Measurements from ENCODE around the gene CARD10. TPM values are rescaled to one million over a fixed set of nuclear protein-coding genes. Genes with fewer than 3 reads are reported as not detected.

CARD10 gene
- polyA plus RNA-seq, 1 of the 3 experiments (the other 2 are of a cell fraction), result 14.5 TPM

DNA sequence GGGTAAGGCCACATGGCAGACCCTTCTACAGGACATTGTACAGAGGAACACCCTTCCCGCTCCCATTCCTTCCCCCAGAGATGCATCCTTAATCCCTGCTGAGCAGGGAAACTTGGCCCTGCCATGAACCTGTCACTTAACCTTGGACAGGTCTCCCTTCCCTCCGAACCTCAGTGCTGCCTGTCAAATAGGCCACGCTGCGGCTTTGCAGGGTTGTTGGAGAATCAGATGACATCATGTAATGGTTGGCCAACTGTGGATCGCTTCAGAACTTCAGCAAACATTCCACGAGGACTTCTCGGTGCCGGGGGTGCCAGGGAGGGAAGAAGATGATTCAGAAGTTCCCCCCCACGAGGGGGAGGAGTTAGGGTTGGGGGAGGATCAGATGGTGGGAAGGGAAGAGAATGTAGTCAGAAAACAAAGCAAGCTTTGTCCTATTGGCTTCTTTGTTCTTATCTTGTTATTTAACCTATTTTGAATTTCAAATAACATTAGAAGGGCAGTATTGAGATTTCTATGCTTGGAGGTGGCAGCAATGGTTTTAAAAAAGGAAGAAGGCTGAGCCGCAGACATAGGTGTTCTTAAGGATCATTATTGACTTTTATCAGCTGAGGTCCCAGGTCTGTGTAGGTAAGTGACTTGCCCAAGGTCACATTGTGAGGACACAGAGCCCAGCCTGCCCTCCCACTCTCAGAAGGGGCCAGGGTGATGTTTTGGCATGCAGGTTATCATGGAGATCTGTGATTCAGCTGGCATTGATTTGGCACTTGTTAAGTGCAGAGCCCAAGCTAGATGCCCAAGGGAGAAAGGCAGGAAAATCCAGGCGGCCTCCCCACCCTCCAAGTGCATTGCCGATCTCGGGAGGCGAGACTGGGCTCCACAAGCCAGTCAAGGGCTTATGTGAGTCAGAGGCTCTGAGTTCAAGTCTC lies 44.2 kb upstream of the CARD10 start (continued):
- peak; percentile 60 for TF ChIP-seq NFIC (IDR thresholded peaks at IDR 0.05; ENCODE audit: borderline replicate concordance)

DNA sequence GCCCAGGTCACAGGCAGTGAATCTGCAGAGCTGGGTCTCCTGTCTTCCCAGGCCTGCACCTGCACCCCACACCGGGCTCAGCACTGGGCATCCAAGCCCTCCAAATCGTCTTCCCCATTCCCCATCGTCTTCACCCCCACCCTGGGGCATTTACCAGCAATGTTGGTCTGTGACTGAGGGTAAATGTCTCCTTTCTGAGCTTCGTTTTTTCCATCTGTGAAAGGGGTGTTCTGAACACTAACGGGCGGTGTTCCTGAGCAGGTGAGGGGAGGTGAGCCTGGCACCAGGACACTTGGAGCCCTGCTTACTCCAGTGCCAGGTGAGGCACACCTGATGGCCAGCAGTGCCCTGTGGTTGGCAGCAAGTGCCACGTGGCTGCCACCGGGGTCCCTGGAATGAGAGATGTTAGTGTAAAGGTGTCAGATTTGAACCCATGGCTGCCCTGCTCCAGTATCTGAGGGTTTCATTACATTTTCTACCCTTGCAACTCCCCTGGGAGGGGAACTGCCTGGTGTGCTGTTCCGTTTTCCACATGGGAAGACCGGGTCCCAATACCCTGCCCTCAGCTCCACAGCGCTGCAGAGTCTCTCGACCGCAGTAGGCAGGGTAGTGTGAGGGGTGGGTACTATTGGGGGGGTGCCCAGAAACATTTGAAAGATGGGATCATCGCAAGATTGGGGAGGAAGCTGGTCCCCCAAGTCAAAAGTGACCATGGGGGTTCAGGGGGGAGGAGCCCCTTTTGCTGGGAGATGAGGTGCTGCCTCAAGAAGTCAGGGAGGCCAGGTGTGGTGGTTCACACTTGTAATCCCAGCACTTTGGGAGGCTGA lies 43.0 kb upstream of the CARD10 start:
- peaks cover 10 to 28% of the 10 kb centered on the region in 2 experiments; a peak in 3 of 4 replicates for H3K4me1 ChIP-seq (ENCODE audit: control insufficient read depth in 1 of 2, insufficient read depth in 2 of 2, low read depth in 1 of 2, low read length in 1 of 2)
- ChIA-PET CTCF (interaction anchor here (0.7 to 20.5 kb wide), 39 partner anchors 8 to 438 kb away, joined by 3 to 647 read pairs (median 5); partner anchors contain the start of genes CARD10, LGALS2 and MFNG), POLR2A (interaction anchor here (1.3 kb wide), 1 partner anchor 13 kb away, joined by 4 read pairs; no protein-coding TSS in a partner anchor)
- no peak for DNase-seq
- no peaks in the 10 kb centered on the region for H3K9me2 ChIP-seq
- no peak for TF ChIP-seq RAD21 (IDR thresholded peaks at IDR 0.05; ENCODE audit: low read length)
- TF ChIP-seq GATA2 (CRISPR knock-in tag; IDR thresholded peaks at IDR 0.05), result no peak
- no peak for TF ChIP-seq SIN3A (IDR thresholded peaks at IDR 0.05; ENCODE audit: borderline replicate concordance, low read depth, low read length)
- no peak for TF ChIP-seq RXRA (IDR thresholded peaks at IDR 0.05; ENCODE audit: borderline replicate concordance, low read depth)
- TF ChIP-seq FOXJ3 (CRISPR knock-in tag; IDR thresholded peaks at IDR 0.05), result no peak
- TF ChIP-seq, protein P1, sequence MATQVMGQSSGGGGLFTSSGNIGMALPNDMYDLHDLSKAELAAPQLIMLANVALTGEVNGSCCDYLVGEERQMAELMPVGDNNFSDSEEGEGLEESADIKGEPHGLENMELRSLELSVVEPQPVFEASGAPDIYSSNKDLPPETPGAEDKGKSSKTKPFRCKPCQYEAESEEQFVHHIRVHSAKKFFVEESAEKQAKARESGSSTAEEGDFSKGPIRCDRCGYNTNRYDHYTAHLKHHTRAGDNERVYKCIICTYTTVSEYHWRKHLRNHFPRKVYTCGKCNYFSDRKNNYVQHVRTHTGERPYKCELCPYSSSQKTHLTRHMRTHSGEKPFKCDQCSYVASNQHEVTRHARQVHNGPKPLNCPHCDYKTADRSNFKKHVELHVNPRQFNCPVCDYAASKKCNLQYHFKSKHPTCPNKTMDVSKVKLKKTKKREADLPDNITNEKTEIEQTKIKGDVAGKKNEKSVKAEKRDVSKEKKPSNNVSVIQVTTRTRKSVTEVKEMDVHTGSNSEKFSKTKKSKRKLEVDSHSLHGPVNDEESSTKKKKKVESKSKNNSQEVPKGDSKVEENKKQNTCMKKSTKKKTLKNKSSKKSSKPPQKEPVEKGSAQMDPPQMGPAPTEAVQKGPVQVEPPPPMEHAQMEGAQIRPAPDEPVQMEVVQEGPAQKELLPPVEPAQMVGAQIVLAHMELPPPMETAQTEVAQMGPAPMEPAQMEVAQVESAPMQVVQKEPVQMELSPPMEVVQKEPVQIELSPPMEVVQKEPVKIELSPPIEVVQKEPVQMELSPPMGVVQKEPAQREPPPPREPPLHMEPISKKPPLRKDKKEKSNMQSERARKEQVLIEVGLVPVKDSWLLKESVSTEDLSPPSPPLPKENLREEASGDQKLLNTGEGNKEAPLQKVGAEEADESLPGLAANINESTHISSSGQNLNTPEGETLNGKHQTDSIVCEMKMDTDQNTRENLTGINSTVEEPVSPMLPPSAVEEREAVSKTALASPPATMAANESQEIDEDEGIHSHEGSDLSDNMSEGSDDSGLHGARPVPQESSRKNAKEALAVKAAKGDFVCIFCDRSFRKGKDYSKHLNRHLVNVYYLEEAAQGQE (IDR thresholded peaks at IDR 0.05; ENCODE audit: low read depth, low read length), result no peak
- no peak for TF ChIP-seq RFX5 (IDR thresholded peaks at IDR 0.05; ENCODE audit: low read length)
- TF ChIP-seq, protein P2, sequence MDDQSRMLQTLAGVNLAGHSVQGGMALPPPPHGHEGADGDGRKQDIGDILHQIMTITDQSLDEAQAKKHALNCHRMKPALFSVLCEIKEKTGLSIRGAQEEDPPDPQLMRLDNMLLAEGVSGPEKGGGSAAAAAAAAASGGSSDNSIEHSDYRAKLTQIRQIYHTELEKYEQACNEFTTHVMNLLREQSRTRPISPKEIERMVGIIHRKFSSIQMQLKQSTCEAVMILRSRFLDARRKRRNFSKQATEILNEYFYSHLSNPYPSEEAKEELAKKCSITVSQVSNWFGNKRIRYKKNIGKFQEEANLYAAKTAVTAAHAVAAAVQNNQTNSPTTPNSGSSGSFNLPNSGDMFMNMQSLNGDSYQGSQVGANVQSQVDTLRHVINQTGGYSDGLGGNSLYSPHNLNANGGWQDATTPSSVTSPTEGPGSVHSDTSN (IDR thresholded peaks at IDR 0.05), result no peak
- no peak for TF ChIP-seq EZH2phosphoT487 (IDR thresholded peaks at IDR 0.05; ENCODE audit: borderline replicate concordance, low read depth)
- no peak for TF ChIP-seq MXI1 (IDR thresholded peaks at IDR 0.05; ENCODE audit: low read depth, low read length)
- TF ChIP-seq, protein P3, sequence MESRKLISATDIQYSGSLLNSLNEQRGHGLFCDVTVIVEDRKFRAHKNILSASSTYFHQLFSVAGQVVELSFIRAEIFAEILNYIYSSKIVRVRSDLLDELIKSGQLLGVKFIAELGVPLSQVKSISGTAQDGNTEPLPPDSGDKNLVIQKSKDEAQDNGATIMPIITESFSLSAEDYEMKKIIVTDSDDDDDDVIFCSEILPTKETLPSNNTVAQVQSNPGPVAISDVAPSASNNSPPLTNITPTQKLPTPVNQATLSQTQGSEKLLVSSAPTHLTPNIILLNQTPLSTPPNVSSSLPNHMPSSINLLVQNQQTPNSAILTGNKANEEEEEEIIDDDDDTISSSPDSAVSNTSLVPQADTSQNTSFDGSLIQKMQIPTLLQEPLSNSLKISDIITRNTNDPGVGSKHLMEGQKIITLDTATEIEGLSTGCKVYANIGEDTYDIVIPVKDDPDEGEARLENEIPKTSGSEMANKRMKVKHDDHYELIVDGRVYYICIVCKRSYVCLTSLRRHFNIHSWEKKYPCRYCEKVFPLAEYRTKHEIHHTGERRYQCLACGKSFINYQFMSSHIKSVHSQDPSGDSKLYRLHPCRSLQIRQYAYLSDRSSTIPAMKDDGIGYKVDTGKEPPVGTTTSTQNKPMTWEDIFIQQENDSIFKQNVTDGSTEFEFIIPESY (IDR thresholded peaks at IDR 0.05; ENCODE audit: borderline replicate concordance, low read depth), result no peak
- TF ChIP-seq CHD2 (IDR thresholded peaks at IDR 0.05; ENCODE audit: low read length, partially characterized antibody), result no peak
- TF ChIP-seq, protein P4, sequence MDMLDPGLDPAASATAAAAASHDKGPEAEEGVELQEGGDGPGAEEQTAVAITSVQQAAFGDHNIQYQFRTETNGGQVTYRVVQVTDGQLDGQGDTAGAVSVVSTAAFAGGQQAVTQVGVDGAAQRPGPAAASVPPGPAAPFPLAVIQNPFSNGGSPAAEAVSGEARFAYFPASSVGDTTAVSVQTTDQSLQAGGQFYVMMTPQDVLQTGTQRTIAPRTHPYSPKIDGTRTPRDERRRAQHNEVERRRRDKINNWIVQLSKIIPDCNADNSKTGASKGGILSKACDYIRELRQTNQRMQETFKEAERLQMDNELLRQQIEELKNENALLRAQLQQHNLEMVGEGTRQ (IDR thresholded peaks at IDR 0.05; ENCODE audit: borderline replicate concordance, low read depth, low read length), result no peak
- TF ChIP-seq MEF2A (IDR thresholded peaks at IDR 0.05; ENCODE audit: borderline replicate concordance, low read depth), result no peak
- peaks cover 52% of the 10 kb centered on the region for H4K20me1 ChIP-seq (ENCODE audit: insufficient read depth)
- H3K79me2 ChIP-seq (ENCODE audit: insufficient read depth), result peaks cover 67% of the 10 kb centered on the region
- no peaks in the 10 kb centered on the region for H3K9me3 ChIP-seq
- peaks cover 4 to 15% of the 10 kb centered on the region in 2 experiments for H3K36me3 ChIP-seq (replicated peaks in 1 of 2; ENCODE audit: control insufficient read depth in 1 of 2, insufficient read depth in 2 of 2, low read length in 1 of 2)
- H3K4me2 ChIP-seq, result peak overlapping the region; percentile 99
- H3K27ac ChIP-seq (ENCODE audit: low read depth in 2 of 2, low read length in 1 of 2), result peak overlapping the region in 1 of 2 experiments; percentile 96; a peak in 2 of 4 replicates
- H2AFZ ChIP-seq (ENCODE audit: low read depth), result no peak overlapping the region
- peak overlapping the region; percentile 56 to 75; a peak in 3 of 4 replicates for H3K4me3 ChIP-seq (ENCODE audit: low read depth in 2 of 2, low read length in 1 of 2)
- H3K9ac ChIP-seq, result peak overlapping the region; percentile 98
- peaks cover 47% of the 10 kb centered on the region for H3F3A ChIP-seq (replicated peaks; ENCODE audit: insufficient read depth)
- H3K27me3 ChIP-seq (ENCODE audit: insufficient read depth), result no peaks in the 10 kb centered on the region
- WGBS (ENCODE audit: low lambda C conversion rate), result 86% methylated on average over 13 of the region's 14 CpGs

Measured in SK-N-SH (cell line).